Liver (tissue), 9 donors: ENCODE measurements around the gene TMEM45B. TPM values are rescaled to one million over a fixed set of nuclear protein-coding genes. Genes with fewer than 3 reads are reported as not detected.

Experiments used
- DNase-seq: peaks from one replicate; pipeline ENCODE4 v3.0.0-alpha.2; 2017; ENCODE audit warnings: low spot score
- H3K27ac ChIP-seq, 2 donors: one replicate each; pipeline ENCODE4 v1.7.0; 2013; ENCODE audit warnings: inconsistent platforms in 2 of 2, low read length in 2 of 2, control low read depth in 1 of 2, low read depth in 1 of 2, mild to moderate bottlenecking in 1 of 2
- H3K27me3 ChIP-seq, 4 donors: one replicate each; pipeline versions ENCODE4 v1.6.1 to v1.7.0; 2013; ENCODE audit warnings: low read length in 3 of 4, inconsistent platforms in 1 of 4, mild to moderate bottlenecking in 1 of 4, moderate library complexity in 1 of 4; ENCODE audit not compliant: control insufficient read depth in 4 of 4, insufficient read depth in 4 of 4
- H3K36me3 ChIP-seq, 4 donors: one replicate each; pipeline versions ENCODE4 v1.6.1 to v1.7.0; 2013; ENCODE audit warnings: low read length in 3 of 4, mild to moderate bottlenecking in 3 of 4, low read depth in 1 of 4, moderate library complexity in 1 of 4; ENCODE audit not compliant: control insufficient read depth in 4 of 4, insufficient read depth in 3 of 4
- H3K4me1 ChIP-seq, 4 donors: one replicate each; pipeline versions ENCODE4 v1.6.1 to v1.7.0; 2013; ENCODE audit warnings: low read length in 3 of 4, mild to moderate bottlenecking in 3 of 4, moderate library complexity in 1 of 4; ENCODE audit not compliant: control insufficient read depth in 4 of 4, insufficient read depth in 4 of 4
- H3K4me3 ChIP-seq, 3 donors: one replicate each; pipeline versions ENCODE4 v1.6.1 to v1.7.0; 2013; ENCODE audit warnings: low read length in 3 of 3, control low read depth in 1 of 3, low read depth in 1 of 3, mild to moderate bottlenecking in 1 of 3
- H3K9ac ChIP-seq, 2 donors: one replicate each; pipeline ENCODE4 v1.7.0; 2013; ENCODE audit warnings: low read length in 2 of 2, mild to moderate bottlenecking in 2 of 2, moderate library complexity in 2 of 2, control low read depth in 1 of 2, low read depth in 1 of 2
- H3K9me3 ChIP-seq, 4 donors: one replicate each; pipeline versions ENCODE4 v1.6.1 to v1.7.0; 2013; ENCODE audit warnings: low read length in 3 of 4; ENCODE audit not compliant: control insufficient read depth in 4 of 4
- ATF3 ChIP-seq: IDR thresholded peaks from 2 replicates; pipeline ENCODE4 v1.6.1; 2016; ENCODE audit warnings: antibody characterized with exemption
- CTCF ChIP-seq: fragments of 150-350 bp; IDR thresholded peaks from 2 replicates; pipeline ENCODE4 v1.5.1; 2017; ENCODE audit warnings: improper control_type of control experiment, low read depth, low read length; ENCODE audit not compliant: missing input control
- EGR1 ChIP-seq, 2 donors: IDR thresholded peaks; 2 replicates each; pipeline ENCODE4 v1.6.1; 2016 to 2018; ENCODE audit warnings: antibody characterized with exemption in 2 of 2, low read depth in 2 of 2
- FOXA1 ChIP-seq: IDR thresholded peaks from 2 replicates; pipeline ENCODE4 v1.6.1; 2016; ENCODE audit warnings: antibody characterized with exemption
- FOXA2 ChIP-seq: IDR thresholded peaks from 2 replicates; pipeline ENCODE4 v1.6.1; 2016; ENCODE audit warnings: antibody characterized with exemption
- GABPA ChIP-seq, 2 donors: IDR thresholded peaks in 1 of 2; conservative IDR thresholded peaks in 1 of 2; 2 replicates each; pipeline ENCODE4 v1.6.1; 2016; ENCODE audit warnings: antibody characterized with exemption in 2 of 2, mild to moderate bottlenecking in 1 of 2, moderate library complexity in 1 of 2
- HNF4G ChIP-seq: IDR thresholded peaks from 2 replicates; pipeline ENCODE4 v1.6.1; 2016; ENCODE audit warnings: antibody characterized with exemption
- JUND ChIP-seq, 2 donors: IDR thresholded peaks; 2 replicates each; pipeline ENCODE4 v1.6.1; 2016; ENCODE audit warnings: antibody characterized with exemption in 2 of 2
- NR2F2 ChIP-seq: IDR thresholded peaks from 2 replicates; pipeline ENCODE4 v1.6.1; 2016; ENCODE audit warnings: antibody characterized with exemption
- RAD21 ChIP-seq, 2 donors: IDR thresholded peaks; 2 replicates each; pipeline ENCODE4 v1.6.1; 2016; ENCODE audit warnings: antibody characterized with exemption in 2 of 2, mild to moderate bottlenecking in 2 of 2
- RXRA ChIP-seq, 2 donors: IDR thresholded peaks; 2 replicates each; pipeline ENCODE4 v1.6.1; 2017 to 2018; ENCODE audit warnings: antibody characterized with exemption in 2 of 2, mild to moderate bottlenecking in 1 of 2
- SP1 ChIP-seq: IDR thresholded peaks from 2 replicates; pipeline ENCODE4 v1.6.1; 2018; ENCODE audit warnings: antibody characterized with exemption, mild to moderate bottlenecking
- TAF1 ChIP-seq: conservative IDR thresholded peaks from 2 replicates; pipeline ENCODE4 v1.6.1; 2016; ENCODE audit warnings: antibody characterized with exemption, mild to moderate bottlenecking
- YY1 ChIP-seq: IDR thresholded peaks from 2 replicates; pipeline ENCODE4 v1.6.1; 2016; ENCODE audit warnings: antibody characterized with exemption, mild to moderate bottlenecking
- ZBTB33 ChIP-seq: IDR thresholded peaks from 2 replicates; pipeline ENCODE4 v1.6.1; 2016; ENCODE audit warnings: antibody characterized with exemption
- WGBS: extraction: QIAGEN DNeasy Blood & Tissue Kit; methylation state at CpG from one replicate; pipeline ENCODE4 v1.1.7; 2013; 5-methylcytosine and 5-hydroxymethylcytosine counted together
- polyA plus RNA-seq, 2 donors: library from polyadenylated mRNA; stranded (reverse) in 1 of 2; unstranded in 1 of 2; fragments of 200-250 nt in 1 of 2; fragments of >200 nt in 1 of 2; fragmentation: Nextera tagmentation in 1 of 2; extraction: Ambion mirVana in 1 of 2; gene quantifications; one replicate each; pipeline versions ENCODE4 v1.2.1 to v1.2.3, GENCODE V29; 2013 to 2015
- total RNA-seq, 2 donors: library from RNA; depleted of rRNA; stranded (reverse); fragments of >200 nt; gene quantifications; one replicate each; pipeline ENCODE4 v1.2.3, GENCODE V29; 2014
- TF ChIP-seq, protein P1 (sequence below): IDR thresholded peaks from 2 replicates; pipeline ENCODE4 v1.6.1; 2016; ENCODE audit warnings: antibody characterized with exemption
- TF ChIP-seq, protein P2 (sequence below): IDR thresholded peaks from 2 replicates; pipeline ENCODE4 v1.6.1; 2016; ENCODE audit warnings: antibody characterized with exemption, mild to moderate bottlenecking
- donor health status: healthy.
- donor health status: healthy.
- donor health status: healthy.
- donor health status: healthy.
- donor health status: healthy.

Gene TMEM45B
- total RNA-seq, result 1 to 10 TPM; 5.5 to 6.3 TPM
- polyA plus RNA-seq, result 10 to 100 TPM in 1 of 2 donors, 1 to 10 TPM in 1; 7.2 to 23.7 TPM

- H3K27ac ChIP-seq, result peak within 1 kb of the TSS; percentile 63 to 70
- WGBS, result 3% methylated on average over 68 of the region's 68 CpGs
- peaks cover 4 to 18% (median 9%) of the 10 kb centered on the region in 4 donors for H3K4me1 ChIP-seq
- H3K36me3 ChIP-seq, result no peaks in the 10 kb centered on the region
- peak within 1 kb of the TSS; percentile 44 to 72 (median 58) for H3K4me3 ChIP-seq
- no peak for DNase-seq
- no peaks in the 10 kb centered on the region for H3K27me3 ChIP-seq
- H3K9ac ChIP-seq, result no peak within 1 kb of the TSS
- no peak for TF ChIP-seq EGR1 (IDR thresholded peaks at IDR 0.05; ENCODE audit: low read depth in 2 of 2)
- no peak for TF ChIP-seq GABPA (IDR thresholded peaks at IDR 0.05 in 1 of 2, conservative IDR thresholded peaks at IDR 0.05 in 1 of 2)
- TF ChIP-seq SP1, result no peak
- TF ChIP-seq RXRA (IDR thresholded peaks at IDR 0.05), result no peak
- TF ChIP-seq, protein P1, sequence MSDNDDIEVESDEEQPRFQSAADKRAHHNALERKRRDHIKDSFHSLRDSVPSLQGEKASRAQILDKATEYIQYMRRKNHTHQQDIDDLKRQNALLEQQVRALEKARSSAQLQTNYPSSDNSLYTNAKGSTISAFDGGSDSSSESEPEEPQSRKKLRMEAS, result no peak
- H3K9me3 ChIP-seq, result no peaks in the 10 kb centered on the region
Measured at GRCh38 chr11:129815596-129816461, at the start of gene TMEM45B. TMEM45B (plus strand) TSS chr11:129815848; CDS start chr11:129852483, 36,635 bp downstream.

GRCh38 chr11:129766898-129767604 lies 48.6 kb upstream of the TMEM45B start:
- H3K36me3 ChIP-seq, result no peaks in the 10 kb centered on the region
- DNase-seq, result no peak
- TF ChIP-seq FOXA1, result no peak
- TF ChIP-seq, protein P1, result no peak
- TF ChIP-seq SP1, result no peak
- TF ChIP-seq, protein P2, sequence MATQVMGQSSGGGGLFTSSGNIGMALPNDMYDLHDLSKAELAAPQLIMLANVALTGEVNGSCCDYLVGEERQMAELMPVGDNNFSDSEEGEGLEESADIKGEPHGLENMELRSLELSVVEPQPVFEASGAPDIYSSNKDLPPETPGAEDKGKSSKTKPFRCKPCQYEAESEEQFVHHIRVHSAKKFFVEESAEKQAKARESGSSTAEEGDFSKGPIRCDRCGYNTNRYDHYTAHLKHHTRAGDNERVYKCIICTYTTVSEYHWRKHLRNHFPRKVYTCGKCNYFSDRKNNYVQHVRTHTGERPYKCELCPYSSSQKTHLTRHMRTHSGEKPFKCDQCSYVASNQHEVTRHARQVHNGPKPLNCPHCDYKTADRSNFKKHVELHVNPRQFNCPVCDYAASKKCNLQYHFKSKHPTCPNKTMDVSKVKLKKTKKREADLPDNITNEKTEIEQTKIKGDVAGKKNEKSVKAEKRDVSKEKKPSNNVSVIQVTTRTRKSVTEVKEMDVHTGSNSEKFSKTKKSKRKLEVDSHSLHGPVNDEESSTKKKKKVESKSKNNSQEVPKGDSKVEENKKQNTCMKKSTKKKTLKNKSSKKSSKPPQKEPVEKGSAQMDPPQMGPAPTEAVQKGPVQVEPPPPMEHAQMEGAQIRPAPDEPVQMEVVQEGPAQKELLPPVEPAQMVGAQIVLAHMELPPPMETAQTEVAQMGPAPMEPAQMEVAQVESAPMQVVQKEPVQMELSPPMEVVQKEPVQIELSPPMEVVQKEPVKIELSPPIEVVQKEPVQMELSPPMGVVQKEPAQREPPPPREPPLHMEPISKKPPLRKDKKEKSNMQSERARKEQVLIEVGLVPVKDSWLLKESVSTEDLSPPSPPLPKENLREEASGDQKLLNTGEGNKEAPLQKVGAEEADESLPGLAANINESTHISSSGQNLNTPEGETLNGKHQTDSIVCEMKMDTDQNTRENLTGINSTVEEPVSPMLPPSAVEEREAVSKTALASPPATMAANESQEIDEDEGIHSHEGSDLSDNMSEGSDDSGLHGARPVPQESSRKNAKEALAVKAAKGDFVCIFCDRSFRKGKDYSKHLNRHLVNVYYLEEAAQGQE, result no peak
- TF ChIP-seq RAD21 (IDR thresholded peaks at IDR 0.05), result peak; percentile 55 to 69
- no peak for TF ChIP-seq HNF4G
- TF ChIP-seq TAF1, result no peak
- TF ChIP-seq CTCF, result peak; percentile 36
- no peak for TF ChIP-seq JUND (IDR thresholded peaks at IDR 0.05)
- TF ChIP-seq FOXA2, result no peak
- no peak for TF ChIP-seq YY1
- no peak for TF ChIP-seq GABPA (IDR thresholded peaks at IDR 0.05 in 1 of 2, conservative IDR thresholded peaks at IDR 0.05 in 1 of 2)
- TF ChIP-seq ATF3, result no peak
- no peak for TF ChIP-seq RXRA (IDR thresholded peaks at IDR 0.05)
- TF ChIP-seq ZBTB33, result no peak
- no peak for TF ChIP-seq NR2F2
- TF ChIP-seq EGR1 (IDR thresholded peaks at IDR 0.05; ENCODE audit: low read depth in 2 of 2), result no peak
- H3K4me1 ChIP-seq, result peaks cover 1 to 12% (median 7%) of the 10 kb centered on the region in 4 donors
- H3K27me3 ChIP-seq, result no peaks in the 10 kb centered on the region
- H3K9me3 ChIP-seq, result no peaks in the 10 kb centered on the region
- no peak overlapping the region for H3K4me3 ChIP-seq
- H3K27ac ChIP-seq, result no peak overlapping the region
- 22% methylated on average over 7 of the region's 7 CpGs for WGBS
- H3K9ac ChIP-seq, result no peak overlapping the region
